Gastrocnemius medialis (tissue), 4 donors: Measurements from ENCODE around the gene NTRK1. TPM values are rescaled to one million over a fixed set of nuclear protein-coding genes. Genes with fewer than 3 reads are reported as not detected.

Source experiments
- ATAC-seq, 2 donors: fragments of 150-250 bp; one replicate each; pipeline ENCODE4 v1.9.1; 2016
- DNase-seq, 2 donors: peaks; one replicate each; pipeline ENCODE4 v3.0.0-alpha.2; 2019
- H3K27ac ChIP-seq, 4 donors: fragments of 200-600 bp; sonication (generic); 1 replicate in 1 of 4; 2 replicates in 3 of 4; pipeline ENCODE4 v1.5.1; 2016 to 2018; ENCODE audit warnings: mild to moderate bottlenecking in 2 of 4, moderate library complexity in 1 of 4
- H3K27me3 ChIP-seq, 3 donors: fragments of 200-600 bp; sonication (generic) in 2 of 3; 1 replicate in 1 of 3; 2 replicates in 2 of 3; pipeline versions ENCODE4 v1.5.1 to v1.6.0; 2016 to 2019; ENCODE audit warnings: mild to moderate bottlenecking in 1 of 3, moderate library complexity in 1 of 3
- H3K36me3 ChIP-seq, 2 donors: fragments of 200-600 bp; sonication (generic) in 1 of 2; one replicate each; pipeline ENCODE4 v1.5.1; 2017 to 2018
- H3K4me1 ChIP-seq, 2 donors: fragments of 200-600 bp; sonication (generic) in 1 of 2; one replicate each; pipeline ENCODE4 v1.5.1; 2016 to 2017; ENCODE audit warnings: mild to moderate bottlenecking in 2 of 2
- H3K4me3 ChIP-seq, 4 donors: fragments of 200-600 bp; sonication (generic) in 3 of 4; 1 replicate in 1 of 4; 2 replicates in 3 of 4; pipeline ENCODE4 v1.5.1; 2016 to 2019; ENCODE audit warnings: mild to moderate bottlenecking in 2 of 4
- H3K9me3 ChIP-seq, 3 donors: fragments of 200-600 bp; sonication (generic) in 2 of 3; 1 replicate in 1 of 3; 2 replicates in 2 of 3; pipeline ENCODE4 v1.5.1; 2016 to 2019
- POLR2A ChIP-seq, 2 donors: fragments of 450-650 bp; IDR thresholded peaks; one replicate each; pipeline ENCODE4 v1.6.1; 2017; ENCODE audit warnings: antibody characterized with exemption in 2 of 2, mild to moderate bottlenecking in 2 of 2, moderate library complexity in 2 of 2
- in situ Hi-C, 4 donors: fragments of 200-750 bp; cut with MboI; loops; one replicate each; pipeline versions ENCODE4 v1.15.0 to v1.8.0; 2017; ENCODE audit warnings: low sequenced_read_pairs in 4 of 4
- intact Hi-C: fragments of 100-400 bp; cut with DNase I; formaldehyde crosslinking; loops from one replicate; pipeline ENCODE4 v1.15.1; 2023; ENCODE audit warnings: low total_unique reads
- total RNA-seq, 4 donors: library from RNA; depleted of rRNA; stranded (reverse); fragments of >200 nt; gene quantifications; one replicate each; pipeline versions ENCODE4 v1.1.0 to v1.2.3, GENCODE V29; 2016
- TF ChIP-seq, protein P1 (sequence below), 5 experiments: fragments of 450-650 bp in 3 of 5; fragments of 200-600 bp in 2 of 5; sonication (generic) in 2 of 5; IDR thresholded peaks in 4 of 5; conservative IDR thresholded peaks in 1 of 5; 1 replicate in 4 of 5; 2 replicates in 1 of 5; pipeline ENCODE4 v1.5.1; 2016 to 2019; ENCODE audit warnings: antibody characterized with exemption in 5 of 5, mild to moderate bottlenecking in 3 of 5, moderate library complexity in 3 of 5

The NTRK1 gene
- total RNA-seq, 4 donors from 2014 or later, result 0.13 to 0.22 TPM; not detected in 2

DNA sequence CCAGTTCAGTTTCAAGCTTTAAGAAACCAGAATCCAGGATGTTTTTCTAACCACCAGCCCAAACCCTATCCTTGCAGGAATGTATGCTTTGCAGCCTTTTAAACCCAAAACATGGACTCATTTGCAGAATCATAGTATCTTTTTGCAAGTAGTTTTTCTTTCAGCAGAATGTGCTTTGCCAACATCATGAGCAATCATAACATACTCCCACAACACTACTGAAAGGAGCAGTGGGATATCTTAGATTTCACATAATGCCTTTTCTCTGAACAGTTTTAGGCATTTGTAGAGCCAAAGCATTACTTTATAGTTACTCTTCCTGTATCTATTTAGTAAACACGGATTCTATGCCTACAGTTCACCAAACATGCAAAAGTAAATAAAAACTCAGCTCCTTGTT, 34.0 kb upstream of the NTRK1 start:
- in situ Hi-C loops, result no loop called here
- Histone ChIP-seq H3K4me1 (no peaks in the 10 kb centered on the region), H3K9me3 (no peaks in the 10 kb centered on the region), H3K36me3 (no peaks in the 10 kb centered on the region), H3K4me3 (no peak overlapping the region), H3K27ac (no peak overlapping the region), H3K27me3 (peaks cover 0 to 1% (median 0%) of the 10 kb centered on the region in 3 donors)
- TF ChIP-seq POLR2A (IDR thresholded peaks at IDR 0.05), result no peak
- TF ChIP-seq, protein P1, sequence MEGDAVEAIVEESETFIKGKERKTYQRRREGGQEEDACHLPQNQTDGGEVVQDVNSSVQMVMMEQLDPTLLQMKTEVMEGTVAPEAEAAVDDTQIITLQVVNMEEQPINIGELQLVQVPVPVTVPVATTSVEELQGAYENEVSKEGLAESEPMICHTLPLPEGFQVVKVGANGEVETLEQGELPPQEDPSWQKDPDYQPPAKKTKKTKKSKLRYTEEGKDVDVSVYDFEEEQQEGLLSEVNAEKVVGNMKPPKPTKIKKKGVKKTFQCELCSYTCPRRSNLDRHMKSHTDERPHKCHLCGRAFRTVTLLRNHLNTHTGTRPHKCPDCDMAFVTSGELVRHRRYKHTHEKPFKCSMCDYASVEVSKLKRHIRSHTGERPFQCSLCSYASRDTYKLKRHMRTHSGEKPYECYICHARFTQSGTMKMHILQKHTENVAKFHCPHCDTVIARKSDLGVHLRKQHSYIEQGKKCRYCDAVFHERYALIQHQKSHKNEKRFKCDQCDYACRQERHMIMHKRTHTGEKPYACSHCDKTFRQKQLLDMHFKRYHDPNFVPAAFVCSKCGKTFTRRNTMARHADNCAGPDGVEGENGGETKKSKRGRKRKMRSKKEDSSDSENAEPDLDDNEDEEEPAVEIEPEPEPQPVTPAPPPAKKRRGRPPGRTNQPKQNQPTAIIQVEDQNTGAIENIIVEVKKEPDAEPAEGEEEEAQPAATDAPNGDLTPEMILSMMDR (IDR thresholded peaks at IDR 0.05 in 4 of 5, conservative IDR thresholded peaks at IDR 0.05 in 1 of 5), result no peak
- intact Hi-C loops, result no loop called here
- ATAC-seq (no peak), DNase-seq (no peak)

DNA sequence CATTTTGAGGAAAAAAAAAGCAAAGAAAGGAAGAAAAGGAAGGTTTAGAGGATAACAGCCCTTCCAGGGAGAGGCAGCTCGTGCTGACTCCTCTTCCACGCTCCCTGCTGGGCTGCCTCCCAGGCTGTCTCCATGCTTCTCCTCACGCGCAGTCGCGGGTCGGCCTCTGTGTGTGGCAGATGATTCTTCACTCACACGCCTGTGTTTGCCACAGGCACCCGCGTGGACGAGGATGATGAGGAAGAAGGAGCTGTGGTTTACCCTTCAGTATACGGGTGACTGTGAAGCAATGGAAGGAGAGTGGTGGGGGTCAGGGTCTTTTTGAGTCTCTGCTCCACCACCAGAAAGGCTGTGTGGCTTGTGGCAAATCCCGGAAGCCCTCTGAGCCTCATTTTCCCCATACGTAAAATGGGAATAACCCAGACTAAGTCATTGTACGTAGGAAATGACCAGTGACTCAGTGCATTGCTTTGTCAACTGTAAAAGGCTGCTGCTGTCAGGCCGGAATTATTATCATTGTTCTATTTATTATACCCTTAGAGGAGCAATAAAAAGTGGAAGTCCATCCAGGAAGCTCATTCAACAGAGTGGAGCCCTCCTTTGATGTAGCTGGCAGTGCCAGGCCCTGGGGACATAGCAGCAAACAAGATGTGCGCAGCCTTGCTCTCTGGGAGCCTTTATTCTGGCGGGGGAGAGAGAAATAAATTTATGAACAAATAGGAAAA, 32.1 kb upstream of the NTRK1 start:
- Histone ChIP-seq H3K9me3 (no peaks in the 10 kb centered on the region), H3K27me3 (no peaks in the 10 kb centered on the region), H3K4me3 (no peak overlapping the region), H3K27ac (no peak overlapping the region), H3K36me3 (no peaks in the 10 kb centered on the region), H3K4me1 (no peaks in the 10 kb centered on the region)
- DNase-seq (no peak), ATAC-seq (no peak)
- intact Hi-C loops (no loop called here), in situ Hi-C loops (no loop called here)
- no peak for TF ChIP-seq POLR2A (IDR thresholded peaks at IDR 0.05)
- TF ChIP-seq, protein P1 (IDR thresholded peaks at IDR 0.05 in 4 of 5, conservative IDR thresholded peaks at IDR 0.05 in 1 of 5), result no peak

DNA sequence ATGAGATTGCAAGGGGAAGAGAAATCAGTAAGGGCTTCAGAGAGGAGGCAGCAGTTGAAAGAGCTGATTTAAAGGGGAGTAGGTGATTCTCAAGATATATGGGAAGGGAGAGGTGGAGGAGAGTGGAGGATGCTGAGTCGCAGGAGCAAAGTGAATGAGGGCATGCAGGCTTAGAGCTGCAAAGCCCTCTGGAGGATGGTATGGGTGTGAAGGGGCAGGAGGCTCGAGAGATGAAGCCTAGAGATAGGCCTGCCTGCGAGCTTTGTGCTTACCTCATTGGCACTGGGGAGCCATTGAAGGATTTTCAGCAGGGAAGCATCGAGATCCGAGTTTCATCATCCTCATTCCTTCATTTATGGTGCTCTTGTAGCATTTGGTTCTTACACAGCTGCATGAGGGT, 28.2 kb upstream of the NTRK1 start:
- Histone ChIP-seq H3K4me3 (no peak overlapping the region), H3K27ac (no peak overlapping the region), H3K36me3 (no peaks in the 10 kb centered on the region), H3K27me3 (peaks cover 0 to 2% (median 0%) of the 10 kb centered on the region in 3 donors), H3K4me1 (no peaks in the 10 kb centered on the region), H3K9me3 (no peaks in the 10 kb centered on the region)
- in situ Hi-C loops, result no loop called here
- ATAC-seq (no peak), DNase-seq (no peak)
- intact Hi-C loops, result no loop called here
- TF ChIP-seq, protein P1 (IDR thresholded peaks at IDR 0.05 in 4 of 5, conservative IDR thresholded peaks at IDR 0.05 in 1 of 5), result no peak
- TF ChIP-seq POLR2A (IDR thresholded peaks at IDR 0.05), result no peak

DNA sequence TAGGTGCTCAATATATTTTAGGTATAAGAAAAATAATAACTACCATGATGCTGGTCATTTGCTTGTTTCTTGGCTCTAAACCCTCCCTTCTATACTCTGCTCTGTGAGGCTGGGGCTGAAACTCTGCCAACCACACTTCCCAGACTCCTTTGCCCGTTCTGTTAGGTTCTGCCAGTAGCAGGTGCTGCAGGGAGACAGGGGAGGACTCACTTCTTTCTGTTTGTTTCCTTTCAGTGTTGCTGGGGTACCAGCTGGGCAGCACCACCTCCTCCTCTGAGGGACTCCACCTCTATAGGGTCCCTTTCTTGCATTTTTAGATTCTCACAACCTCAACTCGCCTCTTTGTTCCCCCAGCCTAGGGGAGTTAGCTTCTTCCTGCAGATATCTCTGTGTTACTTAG, 27.1 kb upstream of the NTRK1 start:
- TF ChIP-seq POLR2A (IDR thresholded peaks at IDR 0.05), result no peak
- TF ChIP-seq, protein P1 (IDR thresholded peaks at IDR 0.05 in 4 of 5, conservative IDR thresholded peaks at IDR 0.05 in 1 of 5), result no peak
- H3K9me3 ChIP-seq, result no peaks in the 10 kb centered on the region
- H3K27ac ChIP-seq, result no peak overlapping the region
- intact Hi-C loops (no loop called here), in situ Hi-C loops (no loop called here)
- no peaks in the 10 kb centered on the region for H3K36me3 ChIP-seq
- H3K4me1 ChIP-seq, result no peaks in the 10 kb centered on the region
- ATAC-seq (no peak), DNase-seq (no peak)
- peaks cover 0 to 5% (median 0%) of the 10 kb centered on the region in 3 donors for H3K27me3 ChIP-seq
- no peak overlapping the region for H3K4me3 ChIP-seq

DNA sequence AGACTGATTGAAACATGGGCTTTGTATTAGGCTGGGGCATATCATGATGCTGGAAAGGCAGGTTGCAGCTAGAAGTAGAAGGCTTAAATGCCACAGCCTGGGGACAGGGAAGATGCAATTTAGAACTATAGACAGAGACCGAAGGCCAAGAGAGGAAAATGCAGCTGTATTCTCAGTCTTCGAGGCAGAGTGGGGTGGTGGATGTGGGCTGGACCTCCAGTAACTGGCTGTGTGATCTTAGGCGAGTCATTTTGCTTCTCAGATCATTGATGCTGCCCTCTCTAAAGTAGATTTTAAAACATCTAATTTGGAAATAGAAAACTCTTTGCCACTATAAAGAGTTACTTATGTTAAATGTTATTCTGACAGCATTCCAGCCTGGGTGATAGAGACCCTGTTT, 26.3 kb upstream of the NTRK1 start:
- TF ChIP-seq, protein P1 (IDR thresholded peaks at IDR 0.05 in 4 of 5, conservative IDR thresholded peaks at IDR 0.05 in 1 of 5), result no peak
- TF ChIP-seq POLR2A (IDR thresholded peaks at IDR 0.05), result no peak
- in situ Hi-C loops (no loop called here), intact Hi-C loops (no loop called here)
- DNase-seq (no peak), ATAC-seq (no peak)
- Histone ChIP-seq H3K36me3 (no peaks in the 10 kb centered on the region), H3K9me3 (no peaks in the 10 kb centered on the region), H3K4me3 (no peak overlapping the region), H3K27ac (no peak overlapping the region), H3K27me3 (peaks cover 0 to 7% (median 0%) of the 10 kb centered on the region in 3 donors), H3K4me1 (no peaks in the 10 kb centered on the region)
